Eye (tissue), 1 donor: Measurements from ENCODE around the gene PODXL.
"Not testable (repeated sequence)": the region's sequence is repeated elsewhere in the genome, so short reads cannot be mapped to it uniquely, and the experiment has no call there.

ENCODE experiments used
- DNase-seq: peaks from one replicate; pipeline ENCODE4 v3.0.0-alpha.2; 2015

Gene PODXL

GRCh38 chr7:131489196-131489595 lies 67.2 kb downstream of the PODXL start:
- DNase-seq = no peak

GRCh38 chr7:131488361-131488760 lies 68.1 kb downstream of the PODXL start:
- DNase-seq = no peak

GRCh38 chr7:131487217-131487616 lies 69.2 kb downstream of the PODXL start:
- DNase-seq = no peak

- DNase-seq = no peak
These were observed 70.1 kb downstream of the PODXL start for GRCh38 chr7:131486346-131486745.

- DNase-seq = no peak
These were observed 72.8 kb downstream of the PODXL start for GRCh38 chr7:131483586-131483985.

GRCh38 chr7:131482800-131483199 lies 73.6 kb downstream of the PODXL start:
- no peak for DNase-seq

- no peak for DNase-seq
These were observed 75.8 kb downstream of the PODXL start for GRCh38 chr7:131480384-131481315.

- no peak for DNase-seq
These were observed 79.7 kb downstream of the PODXL start for GRCh38 chr7:131476740-131477139.

- DNase-seq = no peak
These were observed 85.0 kb downstream of the PODXL start for GRCh38 chr7:131471250-131472004.

GRCh38 chr7:131467788-131468187 lies 88.6 kb downstream of the PODXL start:
- no peak for DNase-seq

- DNase-seq = no peak
These were observed 89.6 kb downstream of the PODXL start for GRCh38 chr7:131466735-131467365.

GRCh38 chr7:131462715-131463114 lies 93.7 kb downstream of the PODXL start:
- not testable (repeated sequence) for DNase-seq

GRCh38 chr7:131462059-131462458 lies 94.4 kb downstream of the PODXL start:
- no peak for DNase-seq

- DNase-seq = no peak
These were observed 97.2 kb downstream of the PODXL start for GRCh38 chr7:131459256-131459655.

GRCh38 chr7:131456338-131456737 lies 100.1 kb downstream of the PODXL start:
- no peak for DNase-seq

- DNase-seq = no peak
These were observed 100.9 kb downstream of the PODXL start for GRCh38 chr7:131455546-131455945.

- no peak for DNase-seq
These were observed 101.4 kb downstream of the PODXL start for GRCh38 chr7:131455001-131455400.

- no peak for DNase-seq
These were observed 101.9 kb downstream of the PODXL start for GRCh38 chr7:131454498-131454897.
